ENCODE results near the gene NEK11. TPM values are rescaled to one million over a fixed set of nuclear protein-coding genes. Genes with fewer than 3 reads are reported as not detected.

NEK11 gene
- total and polyA plus RNA-seq, 2 donors (not counting 3 experiments of a cell fraction or from before 2014, with no cell fraction given): 1.7 to 4.3 TPM

DNA sequence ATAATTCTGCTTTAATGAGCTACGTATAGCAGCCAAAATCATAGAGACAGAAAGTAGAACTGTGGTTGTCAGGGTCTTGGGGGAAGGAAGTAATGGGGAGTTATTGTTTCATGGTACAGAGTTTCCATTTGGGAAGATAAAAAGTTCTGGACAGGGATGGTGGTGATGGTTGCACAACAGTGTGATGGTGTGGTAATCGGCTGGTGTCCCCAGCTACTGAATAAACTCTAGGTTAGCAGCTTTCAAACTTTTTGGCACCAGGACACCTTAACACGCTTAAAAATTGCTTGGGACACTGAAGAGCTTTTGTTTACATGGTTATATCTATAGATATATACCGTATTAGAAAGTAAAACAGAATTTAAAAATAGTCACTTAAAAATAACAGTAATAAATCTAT, 166.0 kb downstream of the NEK11 start:
- Histone ChIP-seq H3K36me3 (ENCODE audit: control insufficient read depth in 2 of 2, extremely low read depth in 1 of 2, insufficient read depth in 2 of 2, low read length in 2 of 2) (no peaks in the 10 kb centered on the region), H3K4me1 (ENCODE audit: control insufficient read depth, extremely low read depth, insufficient read depth, low read length) (no peaks in the 10 kb centered on the region), H2AFZ (ENCODE audit: low read depth, low read length) (no peak overlapping the region), H3K9me3 (replicated peaks; ENCODE audit: control insufficient read depth, insufficient read depth, low read length) (no peaks in the 10 kb centered on the region), H4K20me1 (replicated peaks; ENCODE audit: control insufficient read depth, extremely low read depth, insufficient read depth, low read length) (no peaks in the 10 kb centered on the region), H3K4me3 (replicated peaks in 1 of 3; ENCODE audit: insufficient read depth in 1 of 3, low read depth in 1 of 3, low read length in 3 of 3) (no peak overlapping the region), H3K27ac (ENCODE audit: insufficient read depth, low read depth, low read length) (no peak overlapping the region), H3K9ac (replicated peaks; ENCODE audit: extremely low read depth, insufficient read depth, low read length) (no peak overlapping the region), H3K27me3 (ENCODE audit: control insufficient read depth in 2 of 2, insufficient read depth in 2 of 2, low read length in 2 of 2) (no peaks in the 10 kb centered on the region), H3K4me2 (ENCODE audit: insufficient read depth, low read length) (no peak overlapping the region), H3K9me1 (replicated peaks; ENCODE audit: control insufficient read depth, extremely low read depth, insufficient read depth, low read length) (no peaks in the 10 kb centered on the region), H3K79me2 (ENCODE audit: control insufficient read depth, insufficient read depth, low read length) (no peaks in the 10 kb centered on the region)
- intact Hi-C loops (cut with micrococcal nuclease) (no loop called here), dilution Hi-C loops (cut with MboI; ENCODE audit: extremely low pct_ligation_motif_present, low sequenced_read_pairs) (no loop called here)
- DNase-seq (ENCODE audit: low read depth, low spot score) (no peak), FAIRE-seq (no peak)
- BruUV-seq (replicated peaks): no TSS peak
- TF ChIP-seq CTCF (IDR thresholded peaks at IDR 0.05; ENCODE audit: extremely low read depth in 1 of 2, insufficient read depth in 1 of 2, low read depth in 1 of 2, low read length in 2 of 2): no peak
- ChIA-PET POLR2A (no interaction called here), CTCF (no interaction called here)

- Histone ChIP-seq H4K20me1 (replicated peaks; ENCODE audit: control insufficient read depth, extremely low read depth, insufficient read depth, low read length) (no peaks in the 10 kb centered on the region), H3K9me3 (replicated peaks; ENCODE audit: control insufficient read depth, insufficient read depth, low read length) (no peaks in the 10 kb centered on the region), H3K27ac (ENCODE audit: insufficient read depth, low read depth, low read length) (no peak overlapping the region), H3K9ac (replicated peaks; ENCODE audit: extremely low read depth, insufficient read depth, low read length) (no peak overlapping the region), H3K4me2 (ENCODE audit: insufficient read depth, low read length) (no peak overlapping the region), H3K36me3 (ENCODE audit: control insufficient read depth in 2 of 2, extremely low read depth in 1 of 2, insufficient read depth in 2 of 2, low read length in 2 of 2) (no peaks in the 10 kb centered on the region), H3K79me2 (ENCODE audit: control insufficient read depth, insufficient read depth, low read length) (no peaks in the 10 kb centered on the region), H3K9me1 (replicated peaks; ENCODE audit: control insufficient read depth, extremely low read depth, insufficient read depth, low read length) (no peaks in the 10 kb centered on the region), H2AFZ (ENCODE audit: low read depth, low read length) (no peak overlapping the region), H3K4me3 (replicated peaks in 1 of 3; ENCODE audit: insufficient read depth in 1 of 3, low read depth in 1 of 3, low read length in 3 of 3) (no peak overlapping the region), H3K4me1 (ENCODE audit: control insufficient read depth, extremely low read depth, insufficient read depth, low read length) (no peaks in the 10 kb centered on the region), H3K27me3 (ENCODE audit: control insufficient read depth in 2 of 2, insufficient read depth in 2 of 2, low read length in 2 of 2) (no peaks in the 10 kb centered on the region)
- intact Hi-C loops (cut with micrococcal nuclease): no loop called here
- BruUV-seq (replicated peaks): no TSS peak
- no peak for DNase-seq (ENCODE audit: low read depth, low spot score)
- ChIA-PET CTCF (no interaction called here), POLR2A (no interaction called here)
- dilution Hi-C loops (cut with MboI; ENCODE audit: extremely low pct_ligation_motif_present, low sequenced_read_pairs): no loop called here
- TF ChIP-seq CTCF (IDR thresholded peaks at IDR 0.05; ENCODE audit: extremely low read depth in 1 of 2, insufficient read depth in 1 of 2, low read depth in 1 of 2, low read length in 2 of 2): no peak
- no peak for TF ChIP-seq JUN (IDR thresholded peaks at IDR 0.05; ENCODE audit: borderline replicate concordance, insufficient read depth, insufficient read length, low read depth)
- TF ChIP-seq EZH2 (IDR thresholded peaks at IDR 0.05; ENCODE audit: borderline replicate concordance, low read depth, low read length, severe bottlenecking): no peak
- no peak for TF ChIP-seq POLR2A (IDR thresholded peaks at IDR 0.05; ENCODE audit: low read depth, low read length)
- no peak for TF ChIP-seq MAX (IDR thresholded peaks at IDR 0.05; ENCODE audit: insufficient read depth, insufficient read length)
- no peak for FAIRE-seq
Observed at GRCh38 chr3:131193641-131194238, 167.1 kb downstream of the NEK11 start.
